Measurements from ENCODE around the gene DEFB132. TPM values are rescaled to one million over a fixed set of nuclear protein-coding genes. Genes with fewer than 3 reads are reported as not detected.
"Not testable (repeated sequence)": the region's sequence is repeated elsewhere in the genome, so short reads cannot be mapped to it uniquely, and the experiment has no call there.

Gene DEFB132
- total RNA-seq, 2 experiments from 2014 or later = not detected

- Histone ChIP-seq H3K9me3 (ENCODE audit: low read length) (no peaks in the 10 kb centered on the region), H3K36me3 (ENCODE audit: insufficient read depth, low read length) (no peaks in the 10 kb centered on the region), H3K4me3 (ENCODE audit: low read depth, low read length, poor library complexity, severe bottlenecking) (no peak overlapping the region), H2AFZ (ENCODE audit: low read length) (no peak overlapping the region), H3K4me1 (ENCODE audit: insufficient read depth, low read length, poor library complexity, severe bottlenecking) (no peaks in the 10 kb centered on the region), H3K79me2 (ENCODE audit: insufficient read depth, low read depth, low read length) (no peaks in the 10 kb centered on the region), H3K27ac (ENCODE audit: low read depth, low read length, poor library complexity, severe bottlenecking) (no peak overlapping the region), H4K20me1 (ENCODE audit: insufficient read depth, low read length) (no peaks in the 10 kb centered on the region), H3K4me2 (ENCODE audit: low read length) (no peak overlapping the region), H3K9me2 (ENCODE audit: insufficient read depth, low read length) (no peaks in the 10 kb centered on the region)
- DNase-seq (ENCODE audit: low spot score) = no peak
- ChIA-PET POLR2A (no interaction called here), CTCF (ENCODE audit: unreplicated experiment) (no interaction called here)
- BruUV-seq (replicated peaks) = no TSS peak
- intact Hi-C loops (cut with micrococcal nuclease; ENCODE audit: unreplicated experiment) = no loop called here
- TF ChIP-seq CTCF (conservative IDR thresholded peaks at IDR 0.05; ENCODE audit: low read length) (no peak), EZH2phosphoT487 (IDR thresholded peaks at IDR 0.05; ENCODE audit: borderline replicate concordance, low read depth, low read length) (no peak)
These were observed 40.3 kb upstream of the DEFB132 start for GRCh38 chr20:217266-217665.

- H3K4me3 ChIP-seq (ENCODE audit: low read depth, low read length, poor library complexity, severe bottlenecking) = no peak overlapping the region
- TF ChIP-seq EZH2phosphoT487 (IDR thresholded peaks at IDR 0.05; ENCODE audit: borderline replicate concordance, low read depth, low read length) (no peak), CTCF (conservative IDR thresholded peaks at IDR 0.05; ENCODE audit: low read length) (peak; percentile 76)
- H3K9me2 ChIP-seq (ENCODE audit: insufficient read depth, low read length) = no peaks in the 10 kb centered on the region
- intact Hi-C loops (cut with micrococcal nuclease; ENCODE audit: unreplicated experiment) = no loop called here
- no peak overlapping the region for H3K4me2 ChIP-seq (ENCODE audit: low read length)
- DNase-seq (ENCODE audit: low spot score) = peak; percentile 27
- H3K36me3 ChIP-seq (ENCODE audit: insufficient read depth, low read length) = no peaks in the 10 kb centered on the region
- no peaks in the 10 kb centered on the region for H4K20me1 ChIP-seq (ENCODE audit: insufficient read depth, low read length)
- no TSS peak for BruUV-seq (replicated peaks)
- no peaks in the 10 kb centered on the region for H3K79me2 ChIP-seq (ENCODE audit: insufficient read depth, low read depth, low read length)
- H3K4me1 ChIP-seq (ENCODE audit: insufficient read depth, low read length, poor library complexity, severe bottlenecking) = no peaks in the 10 kb centered on the region
- H3K27ac ChIP-seq (ENCODE audit: low read depth, low read length, poor library complexity, severe bottlenecking) = no peak overlapping the region
- no peaks in the 10 kb centered on the region for H3K9me3 ChIP-seq (ENCODE audit: low read length)
- POLR2A ChIA-PET = no interaction called here
- CTCF ChIA-PET (ENCODE audit: unreplicated experiment) = no interaction called here
- no peak overlapping the region for H2AFZ ChIP-seq (ENCODE audit: low read length)
These were observed 38.0 kb upstream of the DEFB132 start for GRCh38 chr20:219290-220115.

- no TSS peak for BruUV-seq (replicated peaks)
- POLR2A ChIA-PET = no interaction called here
- TF ChIP-seq CTCF (conservative IDR thresholded peaks at IDR 0.05; ENCODE audit: low read length) (no peak), EZH2phosphoT487 (IDR thresholded peaks at IDR 0.05; ENCODE audit: borderline replicate concordance, low read depth, low read length) (no peak)
- Histone ChIP-seq H3K27ac (ENCODE audit: low read depth, low read length, poor library complexity, severe bottlenecking) (no peak overlapping the region), H3K4me2 (ENCODE audit: low read length) (no peak overlapping the region), H3K36me3 (ENCODE audit: insufficient read depth, low read length) (no peaks in the 10 kb centered on the region), H3K9me3 (ENCODE audit: low read length) (no peaks in the 10 kb centered on the region), H3K79me2 (ENCODE audit: insufficient read depth, low read depth, low read length) (no peaks in the 10 kb centered on the region), H3K4me1 (ENCODE audit: insufficient read depth, low read length, poor library complexity, severe bottlenecking) (no peaks in the 10 kb centered on the region), H3K4me3 (ENCODE audit: low read depth, low read length, poor library complexity, severe bottlenecking) (no peak overlapping the region), H3K9me2 (ENCODE audit: insufficient read depth, low read length) (no peaks in the 10 kb centered on the region), H2AFZ (ENCODE audit: low read length) (no peak overlapping the region), H4K20me1 (ENCODE audit: insufficient read depth, low read length) (no peaks in the 10 kb centered on the region)
- CTCF ChIA-PET (ENCODE audit: unreplicated experiment) = no interaction called here
- intact Hi-C loops (cut with micrococcal nuclease; ENCODE audit: unreplicated experiment) = no loop called here
- DNase-seq (ENCODE audit: low spot score) = no peak
These were observed 36.2 kb upstream of the DEFB132 start for GRCh38 chr20:221258-221830.

- BruUV-seq (replicated peaks); H3K9me3 ChIP-seq (ENCODE audit: low read length); H3K4me2 ChIP-seq (ENCODE audit: low read length); H2AFZ ChIP-seq (ENCODE audit: low read length); POLR2A ChIA-PET; H3K4me3 ChIP-seq (ENCODE audit: low read depth, low read length, poor library complexity, severe bottlenecking); H3K79me2 ChIP-seq (ENCODE audit: insufficient read depth, low read depth, low read length); H3K4me1 ChIP-seq (ENCODE audit: insufficient read depth, low read length, poor library complexity, severe bottlenecking); intact Hi-C loops (cut with micrococcal nuclease; ENCODE audit: unreplicated experiment); DNase-seq (ENCODE audit: low spot score); H4K20me1 ChIP-seq (ENCODE audit: insufficient read depth, low read length); H3K9me2 ChIP-seq (ENCODE audit: insufficient read depth, low read length); H3K27ac ChIP-seq (ENCODE audit: low read depth, low read length, poor library complexity, severe bottlenecking); CTCF ChIA-PET (ENCODE audit: unreplicated experiment); H3K36me3 ChIP-seq (ENCODE audit: insufficient read depth, low read length): not testable (repeated sequence)
These were observed 31.6 kb upstream of the DEFB132 start for GRCh38 chr20:225879-226278.

Data from OCI-LY7 (cell line).